HepG2 (cell line): Measurements from ENCODE around the gene NAV3. TPM values are rescaled to one million over a fixed set of nuclear protein-coding genes. Genes with fewer than 3 reads are reported as not detected.

Source experiments
- ATAC-seq: fragments of 200-7000 bp; cut with Tn5 transposase; 3 replicates; pipeline ENCODE4 v1.9.1; 2020; ENCODE audit warnings: mild to moderate bottlenecking, moderate library complexity
- BruUV-seq: library from RNA; stranded (reverse); fragments of 400-500 nt; replicated peaks from 2 replicates; lab custom pipeline; 2021; lab: Mats Ljungman, UMichigan
- CTCF ChIA-PET: fragments of 300-600 bp; formaldehyde crosslinking; extraction: SDS; loops from one replicate; lab custom pipeline; 2021; ENCODE audit warnings: low total read pairs, inconsistent platforms, low intra/inter-chr PET ratio; lab: Yijun Ruan, JAX
- POLR2A ChIA-PET: fragments of 350-600 bp; sonication (Branson Sonifier 250); formaldehyde crosslinking; loops from one replicate; lab custom pipeline; 2020; ENCODE audit warnings: antibody characterized with exemption, inconsistent platforms; lab: Yijun Ruan, JAX
- DNase-seq: peaks from one replicate; pipeline ENCODE4 v3.0.0-alpha.2; 2015; ENCODE audit warnings: low spot score
- FAIRE-seq: peaks from 3 replicates; lab custom pipeline; 2011; peaks lifted over from hg19 to GRCh38; lab: Jason Lieb, UNC
- H2AFZ ChIP-seq: one replicate; pipeline ENCODE4 v1.6.1; 2011; ENCODE audit warnings: low read length, inconsistent platforms
- H3K27ac ChIP-seq: fragments of 300-600 bp; 3 replicates; pipeline ENCODE4 v1.8.0; 2011; ENCODE audit warnings: mixed run types, mild to moderate bottlenecking, mixed read lengths, low read length, inconsistent platforms; ENCODE audit not compliant: insufficient read depth; ENCODE audit errors: extremely low read length
- H3K27me3 ChIP-seq, 2 experiments: fragments of 200-600 bp in 1 of 2; 2 replicates in 1 of 2; 3 replicates in 1 of 2; pipeline versions ENCODE4 v1.6.0 to v1.8.0; 2011; ENCODE audit warnings: low read length in 2 of 2, mild to moderate bottlenecking in 2 of 2, moderate library complexity in 2 of 2, inconsistent platforms in 1 of 2; ENCODE audit not compliant: insufficient read depth in 2 of 2, control insufficient read depth in 1 of 2
- H3K36me3 ChIP-seq, 2 experiments: fragments of 200-600 bp in 1 of 2; replicated peaks in 1 of 2; 2 replicates in 1 of 2; 3 replicates in 1 of 2; pipeline versions ENCODE4 v1.5.1 to v1.8.0; 2011; ENCODE audit warnings: low read length in 2 of 2, inconsistent platforms in 1 of 2; ENCODE audit not compliant: insufficient read depth in 2 of 2, control insufficient read depth in 1 of 2
- H3K4me1 ChIP-seq: 2 replicates; pipeline ENCODE4 v1.5.1; 2012; ENCODE audit warnings: low read length, inconsistent platforms; ENCODE audit not compliant: insufficient read depth
- H3K4me2 ChIP-seq: 2 replicates; pipeline ENCODE4 v1.6.0; 2011; ENCODE audit warnings: low read depth, low read length, inconsistent platforms
- H3K4me3 ChIP-seq, 3 experiments: fragments of 200-600 bp in 1 of 3; sonication (generic), shearing (Covaris generic) in 1 of 3; replicated peaks in 1 of 3; 2 replicates each; pipeline ENCODE4 v1.5.1; 2011 to 2016; ENCODE audit warnings: low read length in 3 of 3, inconsistent platforms in 2 of 3, low read depth in 2 of 3, mild to moderate bottlenecking in 2 of 3, control low read depth in 1 of 3, mixed read lengths in 1 of 3; ENCODE audit not compliant: insufficient read depth in 1 of 3
- H3K79me2 ChIP-seq: one replicate; pipeline ENCODE4 v1.6.1; 2011; ENCODE audit warnings: low read length, inconsistent platforms; ENCODE audit not compliant: insufficient read depth
- H3K9ac ChIP-seq: 2 replicates; pipeline ENCODE4 v1.6.0; 2011; ENCODE audit warnings: mild to moderate bottlenecking, low read depth, low read length, inconsistent platforms; ENCODE audit not compliant: insufficient read depth
- H3K9me3 ChIP-seq: 2 replicates; pipeline ENCODE4 v1.5.1; 2012; ENCODE audit warnings: mild to moderate bottlenecking, low read length
- H4K20me1 ChIP-seq: 2 replicates; pipeline ENCODE4 v1.6.0; 2011; ENCODE audit warnings: inconsistent platforms, mild to moderate bottlenecking, low read length, moderate library complexity; ENCODE audit not compliant: insufficient read depth
- ELF3 ChIP-seq: IDR thresholded peaks from 2 replicates; pipeline ENCODE4 v1.6.1; 2016; ENCODE audit warnings: missing genetic modification reagents, missing compliant biosample characterization
- HNRNPK ChIP-seq: fragments of 200-400 bp; formaldehyde crosslinking; IDR thresholded peaks from 2 replicates; pipeline ENCODE4 v1.6.1; 2018; ENCODE audit warnings: low read length, low read depth, moderate library complexity, mild to moderate bottlenecking; ENCODE audit not compliant: poor library complexity, severe bottlenecking
- KDM1A ChIP-seq: IDR thresholded peaks from 2 replicates; pipeline ENCODE4 v1.6.1; 2016; ENCODE audit warnings: missing compliant biosample characterization
- MXI1 ChIP-seq: IDR thresholded peaks from 3 replicates; pipeline ENCODE4 v1.6.1; 2012; ENCODE audit warnings: low read depth, low read length, inconsistent platforms, borderline replicate concordance
- PCBP2 ChIP-seq: fragments of 200-400 bp; formaldehyde crosslinking; optimal IDR thresholded peaks from 2 replicates; pipeline ENCODE3; 2018; ENCODE audit warnings: low read length, low read depth; ENCODE audit not compliant: poor library complexity, severe bottlenecking
- SIX1 ChIP-seq: sonication (generic); formaldehyde crosslinking; IDR thresholded peaks from 2 replicates; pipeline ENCODE4 v1.4.0; 2020; ENCODE audit warnings: missing genetic modification reagents, borderline replicate concordance
- TCF7 ChIP-seq: sonication (generic); IDR thresholded peaks from 2 replicates; pipeline ENCODE4 v1.6.1; 2016; ENCODE audit warnings: antibody characterized with exemption, low read depth
- ZKSCAN5 ChIP-seq: sonication (generic); formaldehyde crosslinking; IDR thresholded peaks from 2 replicates; pipeline ENCODE4 v1.5.1; 2020; ENCODE audit warnings: mild to moderate bottlenecking, missing genetic modification reagents
- ZNF207 ChIP-seq: fragments of 450-650 bp; IDR thresholded peaks from 2 replicates; pipeline ENCODE4 v1.6.1; 2016; ENCODE audit warnings: antibody characterized with exemption, borderline replicate concordance
- ZNF552 ChIP-seq: sonication (generic); formaldehyde crosslinking; IDR thresholded peaks from 2 replicates; pipeline ENCODE4 v1.9.0; 2022; ENCODE audit warnings: missing genetic modification reagents, mild to moderate bottlenecking, borderline replicate concordance
- ZNF776 ChIP-seq: sonication (generic); formaldehyde crosslinking; IDR thresholded peaks from 2 replicates; pipeline ENCODE4 v1.4.0; 2020; ENCODE audit warnings: mild to moderate bottlenecking, missing genetic modification reagents
- WGBS: methylation state at CpG from one replicate; pipeline ENCODE4 v1.1.6; 2017; ENCODE audit warnings: low lambda C conversion rate; 5-methylcytosine and 5-hydroxymethylcytosine counted together
- in situ Hi-C: cut with HindIII; loops from 2 replicates; pipeline ENCODE4 v1.10.0; 2017; ENCODE audit warnings: low pct_unique_long_range_greater_than_20kb; ENCODE audit not compliant: extremely low pct_ligation_motif_present
- intact Hi-C: fragments of 100-400 bp; cut with micrococcal nuclease; formaldehyde crosslinking; loops from one replicate; pipeline ENCODE4 v1.10.0; 2022; ENCODE audit not compliant: unreplicated experiment
- polyA plus RNA-seq, 8 experiments: library from polyadenylated mRNA; depleted of rRNA in 3 of 8; stranded (reverse) in 7 of 8; unstranded in 1 of 8; fragments of >200 nt; fragmentation: Illumina TruSeq in 4 of 8; extraction: Trizol in 4 of 8; gene quantifications; 2 replicates each; pipeline versions ENCODE4 v1.2.1 to v1.2.3, GENCODE V29; 2011 to 2016; ENCODE audit warnings: low read depth in 4 of 8, missing spikeins in 1 of 8, mixed read lengths in 1 of 8; ENCODE audit not compliant: insufficient read depth in 1 of 8
- total RNA-seq, 5 experiments: library from RNA; depleted of rRNA; stranded (reverse); fragments of >200 nt; fragmentation: Illumina TruSeq; extraction: Trizol; gene quantifications; 2 replicates each; pipeline ENCODE4 v1.2.3, GENCODE V29; 2016; ENCODE audit warnings: low read depth in 1 of 5
- TF ChIP-seq, protein P1 (sequence below): sonication (generic); formaldehyde crosslinking; IDR thresholded peaks from 2 replicates; pipeline ENCODE4 v1.4.0; 2020; ENCODE audit warnings: missing genetic modification reagents
- TF ChIP-seq, protein P2 (sequence below), 2 experiments: sonication (generic) in 1 of 2; formaldehyde crosslinking in 1 of 2; IDR thresholded peaks; 2 replicates each; pipeline versions ENCODE4 v1.5.1 to v1.6.1; 2011 to 2020; ENCODE audit warnings: borderline replicate concordance in 1 of 2, low read depth in 1 of 2, low read length in 1 of 2, mild to moderate bottlenecking in 1 of 2, missing genetic modification reagents in 1 of 2, moderate library complexity in 1 of 2
- TF ChIP-seq, protein P3 (sequence below): sonication (generic); formaldehyde crosslinking; IDR thresholded peaks from 2 replicates; pipeline ENCODE4 v1.4.0; 2020; ENCODE audit warnings: mild to moderate bottlenecking, missing genetic modification reagents
- TF ChIP-seq, protein P4 (sequence below): IDR thresholded peaks from 2 replicates; pipeline ENCODE4 v1.6.1; 2016

Gene NAV3
- total and polyA plus RNA-seq, 2 of the 13 experiments (the other 11 are each of a cell fraction or from before 2014, with no cell fraction given) = 0.01 to 0.18 TPM

DNA sequence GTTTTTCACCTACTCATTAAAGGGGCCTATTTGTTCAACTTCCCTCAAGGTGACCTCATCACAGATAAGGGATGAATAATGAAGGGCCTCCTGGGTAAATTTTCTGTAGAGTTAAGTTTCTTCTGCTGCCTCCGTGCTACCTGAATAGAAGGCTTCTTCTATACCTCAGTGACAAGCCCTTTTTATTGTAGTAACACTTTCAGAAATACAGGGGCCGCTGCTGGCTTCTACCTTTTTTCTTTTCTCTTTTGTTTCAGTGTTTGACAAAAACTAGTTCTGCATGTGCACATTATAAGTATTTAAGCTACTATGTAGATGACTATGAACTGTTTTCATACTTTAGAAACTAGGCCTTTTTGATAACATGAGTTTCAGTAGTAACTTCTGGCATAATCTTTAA lies 207.0 kb downstream of the NAV3 start (continued):
- TF ChIP-seq, protein P1, sequence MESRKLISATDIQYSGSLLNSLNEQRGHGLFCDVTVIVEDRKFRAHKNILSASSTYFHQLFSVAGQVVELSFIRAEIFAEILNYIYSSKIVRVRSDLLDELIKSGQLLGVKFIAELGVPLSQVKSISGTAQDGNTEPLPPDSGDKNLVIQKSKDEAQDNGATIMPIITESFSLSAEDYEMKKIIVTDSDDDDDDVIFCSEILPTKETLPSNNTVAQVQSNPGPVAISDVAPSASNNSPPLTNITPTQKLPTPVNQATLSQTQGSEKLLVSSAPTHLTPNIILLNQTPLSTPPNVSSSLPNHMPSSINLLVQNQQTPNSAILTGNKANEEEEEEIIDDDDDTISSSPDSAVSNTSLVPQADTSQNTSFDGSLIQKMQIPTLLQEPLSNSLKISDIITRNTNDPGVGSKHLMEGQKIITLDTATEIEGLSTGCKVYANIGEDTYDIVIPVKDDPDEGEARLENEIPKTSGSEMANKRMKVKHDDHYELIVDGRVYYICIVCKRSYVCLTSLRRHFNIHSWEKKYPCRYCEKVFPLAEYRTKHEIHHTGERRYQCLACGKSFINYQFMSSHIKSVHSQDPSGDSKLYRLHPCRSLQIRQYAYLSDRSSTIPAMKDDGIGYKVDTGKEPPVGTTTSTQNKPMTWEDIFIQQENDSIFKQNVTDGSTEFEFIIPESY (CRISPR knock-in tag) = no peak

DNA sequence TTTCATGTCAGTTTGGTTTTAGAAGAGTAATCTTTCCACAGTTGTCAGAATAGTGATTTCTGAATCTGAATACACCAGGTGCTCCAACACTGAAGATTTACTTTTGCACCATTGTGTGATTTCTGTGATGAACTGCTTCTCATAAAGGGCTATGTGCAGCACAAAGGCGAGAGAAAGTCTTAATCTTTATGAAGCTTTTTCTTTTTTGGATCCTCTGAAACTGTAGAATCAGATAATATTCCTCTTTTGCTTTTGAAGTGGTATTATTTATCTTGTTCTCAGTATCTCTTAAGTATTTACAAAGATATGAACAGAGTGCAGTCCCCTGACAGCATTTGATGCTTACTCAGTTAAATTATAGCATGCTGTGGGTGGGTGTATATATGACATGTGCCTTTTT lies 207.8 kb downstream of the NAV3 start:
- 0% methylated on average over 1 of the region's 1 CpG for WGBS
- H3K4me1 ChIP-seq = no peaks in the 10 kb centered on the region
- no TSS peak for BruUV-seq
- TF ChIP-seq, protein P2, sequence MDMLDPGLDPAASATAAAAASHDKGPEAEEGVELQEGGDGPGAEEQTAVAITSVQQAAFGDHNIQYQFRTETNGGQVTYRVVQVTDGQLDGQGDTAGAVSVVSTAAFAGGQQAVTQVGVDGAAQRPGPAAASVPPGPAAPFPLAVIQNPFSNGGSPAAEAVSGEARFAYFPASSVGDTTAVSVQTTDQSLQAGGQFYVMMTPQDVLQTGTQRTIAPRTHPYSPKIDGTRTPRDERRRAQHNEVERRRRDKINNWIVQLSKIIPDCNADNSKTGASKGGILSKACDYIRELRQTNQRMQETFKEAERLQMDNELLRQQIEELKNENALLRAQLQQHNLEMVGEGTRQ (IDR thresholded peaks at IDR 0.05; ENCODE audit: low read depth, low read length) = no peak
- TF ChIP-seq, protein P2 (CRISPR knock-in tag; IDR thresholded peaks at IDR 0.05; ENCODE audit: borderline replicate concordance) = no peak
- no peak for TF ChIP-seq KDM1A (CRISPR knock-in tag)
- no peak for TF ChIP-seq SIX1 (CRISPR knock-in tag)
- no peak for TF ChIP-seq TCF7
- TF ChIP-seq PCBP2 = no peak
- no peak for TF ChIP-seq ZNF207
- TF ChIP-seq, protein P3, sequence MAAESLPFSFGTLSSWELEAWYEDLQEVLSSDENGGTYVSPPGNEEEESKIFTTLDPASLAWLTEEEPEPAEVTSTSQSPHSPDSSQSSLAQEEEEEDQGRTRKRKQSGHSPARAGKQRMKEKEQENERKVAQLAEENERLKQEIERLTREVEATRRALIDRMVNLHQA (CRISPR knock-in tag) = no peak
- no peak for TF ChIP-seq ELF3 (CRISPR knock-in tag)
- TF ChIP-seq ZNF776 = no peak
- TF ChIP-seq MXI1 = no peak
- TF ChIP-seq, protein P4, sequence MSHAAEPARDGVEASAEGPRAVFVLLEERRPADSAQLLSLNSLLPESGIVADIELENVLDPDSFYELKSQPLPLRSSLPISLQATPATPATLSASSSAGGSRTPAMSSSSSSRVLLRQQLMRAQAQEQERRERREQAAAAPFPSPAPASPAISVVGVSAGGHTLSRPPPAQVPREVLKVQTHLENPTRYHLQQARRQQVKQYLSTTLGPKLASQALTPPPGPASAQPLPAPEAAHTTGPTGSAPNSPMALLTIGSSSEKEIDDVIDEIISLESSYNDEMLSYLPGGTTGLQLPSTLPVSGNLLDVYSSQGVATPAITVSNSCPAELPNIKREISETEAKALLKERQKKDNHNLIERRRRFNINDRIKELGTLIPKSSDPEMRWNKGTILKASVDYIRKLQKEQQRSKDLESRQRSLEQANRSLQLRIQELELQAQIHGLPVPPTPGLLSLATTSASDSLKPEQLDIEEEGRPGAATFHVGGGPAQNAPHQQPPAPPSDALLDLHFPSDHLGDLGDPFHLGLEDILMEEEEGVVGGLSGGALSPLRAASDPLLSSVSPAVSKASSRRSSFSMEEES (CRISPR knock-in tag) = no peak
- TF ChIP-seq ZKSCAN5 = no peak
- no peak for TF ChIP-seq HNRNPK
- TF ChIP-seq ZNF552 (CRISPR knock-in tag) = no peak
- CTCF ChIA-PET = no interaction called here
- intact Hi-C loops (no loop called here), in situ Hi-C loops (no loop called here)
- H3K9ac ChIP-seq = no peak overlapping the region
- no peak overlapping the region for H2AFZ ChIP-seq
- POLR2A ChIA-PET = no interaction called here
- H3K27me3 ChIP-seq = no peaks in the 10 kb centered on the region
- no peak overlapping the region for H3K4me2 ChIP-seq
- H3K4me3 ChIP-seq = no peak overlapping the region
- no peak for FAIRE-seq
- no peak for ATAC-seq
- H4K20me1 ChIP-seq = no peaks in the 10 kb centered on the region
- H3K27ac ChIP-seq = no peak overlapping the region
- H3K9me3 ChIP-seq = no peaks in the 10 kb centered on the region
- no peaks in the 10 kb centered on the region for H3K36me3 ChIP-seq
- DNase-seq = no peak
- H3K79me2 ChIP-seq = no peaks in the 10 kb centered on the region
